ENCODE results near the gene MPDZ.

MPDZ gene

GRCh38 chr9:13063880-13064459 is 215.5 kb downstream of the MPDZ start:
- no peaks in the 10 kb centered on the region for H3K36me3 ChIP-seq (ENCODE audit: control insufficient read depth in 1 of 2, insufficient read depth in 2 of 2, low read length in 2 of 2)
- H2AFZ ChIP-seq (ENCODE audit: insufficient read depth, low read length, poor library complexity), result no peak overlapping the region
- H3K14ac ChIP-seq (ENCODE audit: low read length), result no peak overlapping the region
- H2BK12ac ChIP-seq (ENCODE audit: low read length), result no peak overlapping the region
- no peak overlapping the region for H3K4ac ChIP-seq (ENCODE audit: low read depth, low read length)
- no peaks in the 10 kb centered on the region for H3K27me3 ChIP-seq (ENCODE audit: insufficient read depth, low read length)
- H4K8ac ChIP-seq (ENCODE audit: low read depth, low read length), result no peak overlapping the region
- no peak overlapping the region for H4K91ac ChIP-seq (ENCODE audit: low read depth, low read length)
- no peak overlapping the region for H4K12ac ChIP-seq (ENCODE audit: low read depth, low read length)
- H3K4me3 ChIP-seq (ENCODE audit: low read depth, low read length), result no peak overlapping the region
- no peak overlapping the region for H3K18ac ChIP-seq (ENCODE audit: low read length)
- no peaks in the 10 kb centered on the region for H3K4me1 ChIP-seq (ENCODE audit: control insufficient read depth in 1 of 2, insufficient read depth in 2 of 2, low read length in 2 of 2)
- H2BK5ac ChIP-seq (ENCODE audit: low read depth, low read length, poor library complexity), result no peak overlapping the region
- no peak overlapping the region for H3K27ac ChIP-seq (ENCODE audit: low read depth, low read length)
- H3K9me3 ChIP-seq (ENCODE audit: insufficient read depth, low read depth, low read length), result no peaks in the 10 kb centered on the region
- no peak overlapping the region for H3K23ac ChIP-seq (ENCODE audit: low read length)
- H3K79me1 ChIP-seq (ENCODE audit: low read length), result peaks cover 1% of the 10 kb centered on the region
- H2BK120ac ChIP-seq (ENCODE audit: insufficient read depth, low read length, poor library complexity), result no peak overlapping the region
- DNase-seq, result no peak
- H2AK5ac ChIP-seq (ENCODE audit: low read length), result no peak overlapping the region
- no peaks in the 10 kb centered on the region for H3K79me2 ChIP-seq (ENCODE audit: control insufficient read depth, insufficient read depth, low read length, poor library complexity)
- H3K9ac ChIP-seq (ENCODE audit: low read length), result no peak overlapping the region
- H3K4me2 ChIP-seq (ENCODE audit: low read length), result no peak overlapping the region

- Histone ChIP-seq H2BK12ac (ENCODE audit: low read length) (no peak overlapping the region), H3K9me3 (ENCODE audit: insufficient read depth, low read depth, low read length) (no peaks in the 10 kb centered on the region), H2AFZ (ENCODE audit: insufficient read depth, low read length, poor library complexity) (no peak overlapping the region), H3K27ac (ENCODE audit: low read depth, low read length) (no peak overlapping the region), H3K4ac (ENCODE audit: low read depth, low read length) (no peak overlapping the region), H2BK120ac (ENCODE audit: insufficient read depth, low read length, poor library complexity) (no peak overlapping the region), H3K79me2 (ENCODE audit: control insufficient read depth, insufficient read depth, low read length, poor library complexity) (no peaks in the 10 kb centered on the region), H3K79me1 (ENCODE audit: low read length) (peaks cover 1% of the 10 kb centered on the region), H3K9ac (ENCODE audit: low read length) (no peak overlapping the region), H3K27me3 (ENCODE audit: insufficient read depth, low read length) (no peaks in the 10 kb centered on the region), H3K4me3 (ENCODE audit: low read depth, low read length) (no peak overlapping the region), H3K23ac (ENCODE audit: low read length) (no peak overlapping the region), H3K18ac (ENCODE audit: low read length) (no peak overlapping the region), H3K14ac (ENCODE audit: low read length) (no peak overlapping the region), H4K12ac (ENCODE audit: low read depth, low read length) (no peak overlapping the region), H4K91ac (ENCODE audit: low read depth, low read length) (no peak overlapping the region), H3K36me3 (ENCODE audit: control insufficient read depth in 1 of 2, insufficient read depth in 2 of 2, low read length in 2 of 2) (no peaks in the 10 kb centered on the region), H2BK5ac (ENCODE audit: low read depth, low read length, poor library complexity) (no peak overlapping the region), H3K4me1 (ENCODE audit: control insufficient read depth in 1 of 2, insufficient read depth in 2 of 2, low read length in 2 of 2) (no peaks in the 10 kb centered on the region), H2AK5ac (ENCODE audit: low read length) (no peak overlapping the region), H4K8ac (ENCODE audit: low read depth, low read length) (no peak overlapping the region), H3K4me2 (ENCODE audit: low read length) (no peak overlapping the region)
- whole genome bisulfite sequencing (ENCODE audit: extremely low coverage, insufficient coverage, insufficient read length), result no CpG with 5 or more reads among the region's 3 CpGs
- DNase-seq, result no peak
Observed at GRCh38 chr9:13061390-13061789, 218.1 kb downstream of the MPDZ start.

Measured in trophoblast cell (in vitro differentiated cells and primary cell).